Activated CD4-positive, alpha-beta T cell treated with anti-CD3 and anti-CD28 coated beads, Interleukin-10, Interleukin-2, amounts not matched to agents 100 ng/mL and 50 ng/mL, durations not matched to agents 16 hours and 8 hours (primary cell): Measurements from ENCODE around the gene STK39.
A peak's percentile ranks its signal among the peaks of the same experiment; 100 is the strongest.

ENCODE experiments used
- DNase-seq: peaks from one replicate; pipeline ENCODE4 v3.0.0-alpha.2; 2020

Gene STK39

GRCh38 chr2:168157070-168157469, 90.3 kb downstream of the STK39 start:
- DNase-seq, result no peak

- DNase-seq, result peak; percentile 6
Observed at GRCh38 chr2:168156661-168157060, 90.7 kb downstream of the STK39 start.

- no peak for DNase-seq
Observed at GRCh38 chr2:168155680-168156079, 91.7 kb downstream of the STK39 start.

- DNase-seq, result no peak
Observed at GRCh38 chr2:168155046-168155445, 92.3 kb downstream of the STK39 start.

- DNase-seq, result no peak
Observed at GRCh38 chr2:168152902-168153530, 94.4 kb downstream of the STK39 start.

GRCh38 chr2:168149986-168150385, 97.4 kb downstream of the STK39 start:
- no peak for DNase-seq

GRCh38 chr2:168149150-168149974, 98.0 kb downstream of the STK39 start:
- DNase-seq, result peak; percentile 34

GRCh38 chr2:168147830-168148794, 99.3 kb downstream of the STK39 start:
- DNase-seq, result no peak

- DNase-seq, result no peak
Observed at GRCh38 chr2:168146892-168147810, 100.2 kb downstream of the STK39 start.

GRCh38 chr2:168145426-168146310, 101.7 kb downstream of the STK39 start:
- no peak for DNase-seq

- no peak for DNase-seq
Observed at GRCh38 chr2:168145011-168145410, 102.4 kb downstream of the STK39 start.

- DNase-seq, result no peak
Observed at GRCh38 chr2:168143813-168144212, 103.6 kb downstream of the STK39 start.

- DNase-seq, result no peak
Observed at GRCh38 chr2:168140892-168141291, 106.5 kb downstream of the STK39 start.

- no peak for DNase-seq
Observed at GRCh38 chr2:168139852-168140251, 107.5 kb downstream of the STK39 start.

GRCh38 chr2:168138901-168139300, 108.5 kb downstream of the STK39 start:
- DNase-seq, result no peak

- no peak for DNase-seq
Observed at GRCh38 chr2:168138374-168138773, 109.0 kb downstream of the STK39 start.

GRCh38 chr2:168137510-168138180, 109.8 kb downstream of the STK39 start:
- no peak for DNase-seq

- no peak for DNase-seq
Observed at GRCh38 chr2:168136392-168136977, 110.9 kb downstream of the STK39 start.

- no peak for DNase-seq
Observed at GRCh38 chr2:168135630-168136029, 111.8 kb downstream of the STK39 start.

GRCh38 chr2:168135121-168135520, 112.3 kb downstream of the STK39 start:
- DNase-seq, result no peak
